Stimulated activated memory B cell treated with anti-CD40 and anti-IgM and Interleukin-4, amounts not matched to agents 10 μg/mL and 1 μg/mL and 100 μg/mL, for 72 hours (primary cell): Measurements from ENCODE around the gene DNAI7.

Experiments used
- ATAC-seq: fragments of 150-1000 bp; cut with Tn5 transposase; 2 replicates; pipeline ENCODE4 v1.10.0; 2021
- H3K27ac Mint-ChIP-seq: one replicate; pipeline ENCODE4 v1.8.0; 2022; ENCODE audit warnings: mild to moderate bottlenecking, mixed read lengths
- H3K27me3 Mint-ChIP-seq: one replicate; pipeline ENCODE4 v1.8.0; 2022; ENCODE audit warnings: mixed read lengths
- H3K36me3 Mint-ChIP-seq: one replicate; pipeline ENCODE4 v1.8.0; 2022; ENCODE audit warnings: mixed read lengths
- H3K4me1 Mint-ChIP-seq: one replicate; pipeline ENCODE4 v1.8.0; 2022; ENCODE audit warnings: mixed read lengths
- H3K4me3 Mint-ChIP-seq: one replicate; pipeline ENCODE4 v1.8.0; 2022; ENCODE audit warnings: mild to moderate bottlenecking, moderate library complexity, mixed read lengths
- H3K9me3 Mint-ChIP-seq: one replicate; pipeline ENCODE4 v1.8.0; 2022; ENCODE audit warnings: mixed read lengths

DNAI7 gene

GRCh38 chr12:25195056-25195971 is at the start of gene DNAI7, which contains the start of gene ETFRF1:
Gene DNAI7, minus strand, starts transcription at chr12:25195160. Its CDS starts 82 bp downstream, at chr12:25195078.
Gene ETFRF1, plus strand, starts transcription at chr12:25195237. Its CDS starts 8,720 bp downstream, at chr12:25203957.
- H3K27ac Mint-ChIP-seq = peak within 1 kb of the TSS; percentile 94
- H3K9me3 Mint-ChIP-seq = no peaks in the 10 kb centered on the region
- no peaks in the 10 kb centered on the region for H3K27me3 Mint-ChIP-seq
- ATAC-seq = peak; percentile 99
- peaks cover 9% of the 10 kb centered on the region for H3K36me3 Mint-ChIP-seq
- H3K4me1 Mint-ChIP-seq = peaks cover 30% of the 10 kb centered on the region
- peak within 1 kb of the TSS; percentile 96 for H3K4me3 Mint-ChIP-seq

GRCh38 chr12:25243680-25243990 is 48.7 kb upstream of the DNAI7 start:
- H3K4me3 Mint-ChIP-seq = no peak overlapping the region
- H3K36me3 Mint-ChIP-seq = peaks cover 41% of the 10 kb centered on the region
- no peaks in the 10 kb centered on the region for H3K27me3 Mint-ChIP-seq
- peaks cover 34% of the 10 kb centered on the region for H3K4me1 Mint-ChIP-seq
- ATAC-seq = no peak
- H3K9me3 Mint-ChIP-seq = no peaks in the 10 kb centered on the region
- H3K27ac Mint-ChIP-seq = no peak overlapping the region

- Mint-ChIP-seq H3K4me1 (peaks cover 29% of the 10 kb centered on the region), H3K4me3 (no peak overlapping the region), H3K27me3 (no peaks in the 10 kb centered on the region), H3K9me3 (no peaks in the 10 kb centered on the region), H3K27ac (no peak overlapping the region), H3K36me3 (peaks cover 39% of the 10 kb centered on the region)
- ATAC-seq = no peak
Measured at GRCh38 chr12:25242981-25243679, 48.2 kb upstream of the DNAI7 start.

GRCh38 chr12:25241167-25242020 is 46.4 kb upstream of the DNAI7 start:
- Mint-ChIP-seq H3K4me1 (peaks cover 37% of the 10 kb centered on the region), H3K4me3 (no peak overlapping the region), H3K36me3 (peaks cover 41% of the 10 kb centered on the region), H3K9me3 (no peaks in the 10 kb centered on the region), H3K27ac (no peak overlapping the region), H3K27me3 (no peaks in the 10 kb centered on the region)
- no peak for ATAC-seq

GRCh38 chr12:25236626-25237025 is 41.7 kb upstream of the DNAI7 start:
- H3K27ac Mint-ChIP-seq = no peak overlapping the region
- no peaks in the 10 kb centered on the region for H3K27me3 Mint-ChIP-seq
- ATAC-seq = no peak
- H3K36me3 Mint-ChIP-seq = peaks cover 52% of the 10 kb centered on the region
- H3K4me3 Mint-ChIP-seq = no peak overlapping the region
- peaks cover 28% of the 10 kb centered on the region for H3K4me1 Mint-ChIP-seq
- no peaks in the 10 kb centered on the region for H3K9me3 Mint-ChIP-seq

- Mint-ChIP-seq H3K9me3 (no peaks in the 10 kb centered on the region), H3K4me3 (no peak overlapping the region), H3K36me3 (peaks cover 52% of the 10 kb centered on the region), H3K27ac (no peak overlapping the region), H3K27me3 (no peaks in the 10 kb centered on the region), H3K4me1 (peaks cover 24% of the 10 kb centered on the region)
- no peak for ATAC-seq
Measured at GRCh38 chr12:25236190-25236589, 41.2 kb upstream of the DNAI7 start.

- Mint-ChIP-seq H3K27me3 (no peaks in the 10 kb centered on the region), H3K4me3 (no peak overlapping the region), H3K36me3 (peaks cover 18% of the 10 kb centered on the region), H3K27ac (peak overlapping the region; percentile 4), H3K9me3 (no peaks in the 10 kb centered on the region), H3K4me1 (peaks cover 5% of the 10 kb centered on the region)
- ATAC-seq = no peak
Measured at GRCh38 chr12:25213338-25213737, 18.4 kb upstream of the DNAI7 start.

- no peaks in the 10 kb centered on the region for H3K27me3 Mint-ChIP-seq
- H3K27ac Mint-ChIP-seq = no peak overlapping the region
- no peak overlapping the region for H3K4me3 Mint-ChIP-seq
- no peaks in the 10 kb centered on the region for H3K4me1 Mint-ChIP-seq
- no peak for ATAC-seq
- H3K9me3 Mint-ChIP-seq = no peaks in the 10 kb centered on the region
- H3K36me3 Mint-ChIP-seq = peaks cover 11% of the 10 kb centered on the region
Measured at GRCh38 chr12:25208554-25208953, 13.6 kb upstream of the DNAI7 start.

GRCh38 chr12:25207846-25208245 is 12.9 kb upstream of the DNAI7 start:
- no peak overlapping the region for H3K27ac Mint-ChIP-seq
- no peak for ATAC-seq
- no peaks in the 10 kb centered on the region for H3K9me3 Mint-ChIP-seq
- no peak overlapping the region for H3K4me3 Mint-ChIP-seq
- no peaks in the 10 kb centered on the region for H3K4me1 Mint-ChIP-seq
- H3K27me3 Mint-ChIP-seq = no peaks in the 10 kb centered on the region
- peaks cover 11% of the 10 kb centered on the region for H3K36me3 Mint-ChIP-seq

- H3K27me3 Mint-ChIP-seq = no peaks in the 10 kb centered on the region
- no peak overlapping the region for H3K4me3 Mint-ChIP-seq
- no peak overlapping the region for H3K27ac Mint-ChIP-seq
- H3K9me3 Mint-ChIP-seq = no peaks in the 10 kb centered on the region
- H3K4me1 Mint-ChIP-seq = peaks cover 2% of the 10 kb centered on the region
- H3K36me3 Mint-ChIP-seq = peaks cover 13% of the 10 kb centered on the region
- no peak for ATAC-seq
Measured at GRCh38 chr12:25207411-25207810, 12.5 kb upstream of the DNAI7 start.

- Mint-ChIP-seq H3K9me3 (no peaks in the 10 kb centered on the region), H3K4me3 (no peak overlapping the region), H3K4me1 (peaks cover 25% of the 10 kb centered on the region), H3K36me3 (peaks cover 32% of the 10 kb centered on the region), H3K27ac (no peak overlapping the region), H3K27me3 (no peaks in the 10 kb centered on the region)
- ATAC-seq = no peak
Measured at GRCh38 chr12:25202137-25202536, 7.2 kb upstream of the DNAI7 start.

GRCh38 chr12:25200703-25201102 is 5.7 kb upstream of the DNAI7 start:
- ATAC-seq = no peak
- Mint-ChIP-seq H3K36me3 (peaks cover 26% of the 10 kb centered on the region), H3K9me3 (no peaks in the 10 kb centered on the region), H3K27ac (peak overlapping the region; percentile 46), H3K4me1 (peaks cover 30% of the 10 kb centered on the region), H3K27me3 (no peaks in the 10 kb centered on the region), H3K4me3 (no peak overlapping the region)

- Mint-ChIP-seq H3K36me3 (peaks cover 26% of the 10 kb centered on the region), H3K27me3 (no peaks in the 10 kb centered on the region), H3K4me3 (no peak overlapping the region)
Measured at GRCh38 chr12:25197608-25198007, 2.6 kb upstream of the DNAI7 start.

GRCh38 chr12:25194722-25195055 is 271 bp downstream of the DNAI7 start:
- no peak for ATAC-seq
- Mint-ChIP-seq H3K36me3 (peaks cover 3% of the 10 kb centered on the region), H3K27me3 (no peaks in the 10 kb centered on the region), H3K9me3 (no peaks in the 10 kb centered on the region), H3K4me3 (peak overlapping the region; percentile 96), H3K27ac (peak overlapping the region; percentile 94), H3K4me1 (peaks cover 24% of the 10 kb centered on the region)

More at GRCh38 chr12:25197608-25198007, 2.6 kb upstream of the DNAI7 start:
- no peak overlapping the region for H3K27ac Mint-ChIP-seq
- no peaks in the 10 kb centered on the region for H3K9me3 Mint-ChIP-seq
- no peak for ATAC-seq
- peaks cover 47% of the 10 kb centered on the region for H3K4me1 Mint-ChIP-seq

GRCh38 chr12:25194214-25194613 is 746 bp downstream of the DNAI7 start:
- Mint-ChIP-seq H3K36me3 (no peaks in the 10 kb centered on the region), H3K27me3 (no peaks in the 10 kb centered on the region), H3K4me3 (peak overlapping the region; percentile 96), H3K27ac (peak overlapping the region; percentile 94), H3K9me3 (no peaks in the 10 kb centered on the region), H3K4me1 (peaks cover 22% of the 10 kb centered on the region)
- ATAC-seq = no peak
